ENCODE measurements around the gene FLRT1.

Gene FLRT1

DNA sequence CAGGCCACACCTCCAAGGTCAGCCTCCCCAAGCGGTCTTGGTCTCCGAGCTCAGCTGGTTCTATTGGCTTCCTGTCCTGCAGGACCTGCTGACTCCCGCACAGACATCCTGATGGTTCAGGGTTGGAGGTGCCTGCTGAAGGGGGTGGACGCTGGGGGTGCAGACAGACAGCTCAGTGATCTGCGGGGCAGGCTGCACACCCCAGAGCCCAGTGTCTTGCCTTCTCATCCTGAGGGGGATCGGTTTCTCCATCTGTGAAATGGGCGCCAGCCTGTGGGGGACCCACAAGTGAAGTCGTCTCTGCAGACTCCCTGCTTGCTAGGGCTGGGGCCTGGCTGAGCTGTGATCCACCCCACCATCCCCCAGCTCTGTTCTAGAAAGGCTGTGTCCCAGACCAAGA lies 13.8 kb downstream of the FLRT1 start:
- DNase-seq, result no peak

DNA sequence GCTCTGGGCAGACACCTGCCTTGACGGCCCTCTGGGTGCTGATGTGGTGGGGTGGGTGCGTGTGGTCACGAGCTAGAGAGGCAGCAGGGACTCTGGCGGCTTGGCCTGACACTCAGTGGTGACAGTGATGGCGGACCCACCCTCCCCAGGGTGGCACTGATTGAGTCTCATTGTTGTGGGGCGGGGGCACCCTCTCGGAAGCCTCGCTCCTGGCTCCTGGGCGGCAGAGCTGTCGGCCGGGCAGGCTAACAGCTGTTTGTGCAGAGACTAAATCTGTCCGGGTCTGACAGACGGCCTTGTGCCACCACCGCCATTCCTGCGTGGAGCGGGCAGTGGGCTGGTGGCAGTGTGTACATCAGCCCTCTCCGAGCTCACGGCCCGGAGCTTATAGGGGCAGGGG lies 15.6 kb downstream of the FLRT1 start:
- DNase-seq, result no peak

DNA sequence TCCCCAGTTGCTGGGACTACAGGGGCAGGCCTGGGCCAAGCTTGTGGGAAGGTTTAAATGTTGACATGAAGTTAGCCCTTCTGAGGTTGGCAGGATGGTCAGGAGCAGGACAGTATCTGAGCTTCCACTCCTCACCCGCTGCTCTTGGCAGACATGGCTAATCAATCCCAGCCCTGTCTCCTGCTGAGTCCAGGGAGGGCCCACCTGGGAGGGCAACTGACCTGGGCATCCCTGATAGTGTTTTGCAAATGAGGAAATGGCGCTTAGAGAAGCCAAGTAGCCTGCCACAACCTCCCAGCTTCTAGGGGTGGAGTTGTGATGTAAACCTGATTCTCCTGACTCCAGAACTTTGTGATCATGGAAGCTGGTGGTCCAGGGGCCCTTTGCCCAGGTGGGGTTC lies 16.7 kb downstream of the FLRT1 start:
- no peak for DNase-seq

DNA sequence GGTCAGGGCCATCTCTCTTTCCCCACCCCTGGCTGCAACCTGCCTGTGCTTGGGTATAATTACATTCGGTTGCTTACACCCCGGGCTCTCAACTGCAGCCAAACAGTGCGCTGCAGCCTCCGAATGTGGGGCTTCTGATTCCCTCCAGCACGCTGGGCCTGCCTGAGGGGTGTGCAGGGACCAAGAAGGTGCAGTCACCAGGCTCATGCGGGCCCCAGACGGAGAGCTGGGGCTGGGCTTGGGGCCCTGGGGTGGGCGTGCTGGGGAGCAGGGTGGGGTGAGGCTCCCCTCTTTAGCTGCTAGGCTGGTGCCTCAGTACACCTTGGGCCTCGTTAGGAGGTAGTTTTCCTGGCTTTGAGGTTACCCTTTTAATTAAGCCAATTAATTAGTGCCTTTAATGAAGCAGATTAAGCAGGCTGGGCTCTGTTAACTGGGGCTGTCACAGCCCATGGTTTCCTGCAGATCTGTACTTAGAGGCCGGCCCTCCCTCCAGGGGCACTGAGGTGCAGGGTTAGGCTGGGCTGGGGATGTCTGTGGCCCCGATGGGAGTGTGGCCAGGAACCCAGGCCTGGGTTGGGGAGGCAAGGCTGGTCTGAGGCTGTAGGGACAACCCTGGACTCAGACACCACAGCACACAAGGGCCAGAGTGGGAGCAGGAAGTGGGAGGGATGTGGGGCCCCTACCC lies 17.3 kb downstream of the FLRT1 start:
- no peak for DNase-seq

DNA sequence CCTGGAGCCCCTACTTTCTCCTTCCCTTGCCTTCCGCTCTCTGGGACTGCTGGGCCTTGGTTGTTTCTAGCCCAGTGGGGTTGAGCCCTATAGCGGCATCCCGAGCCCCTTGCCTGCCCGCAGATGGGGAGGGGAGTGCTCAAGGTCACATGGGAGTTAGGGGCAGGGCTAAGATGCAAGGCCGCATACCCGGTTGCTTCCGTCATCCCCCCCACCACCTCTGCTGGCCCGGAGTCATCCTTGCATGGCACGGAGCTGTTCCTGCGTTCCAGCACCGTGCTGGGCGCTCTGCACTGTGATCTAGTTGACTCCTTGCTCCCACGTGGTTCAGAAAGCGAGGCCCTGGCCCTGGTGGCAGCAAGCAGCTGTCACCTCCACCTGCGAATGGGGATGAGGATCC lies 18.0 kb downstream of the FLRT1 start:
- no peak for DNase-seq

DNA sequence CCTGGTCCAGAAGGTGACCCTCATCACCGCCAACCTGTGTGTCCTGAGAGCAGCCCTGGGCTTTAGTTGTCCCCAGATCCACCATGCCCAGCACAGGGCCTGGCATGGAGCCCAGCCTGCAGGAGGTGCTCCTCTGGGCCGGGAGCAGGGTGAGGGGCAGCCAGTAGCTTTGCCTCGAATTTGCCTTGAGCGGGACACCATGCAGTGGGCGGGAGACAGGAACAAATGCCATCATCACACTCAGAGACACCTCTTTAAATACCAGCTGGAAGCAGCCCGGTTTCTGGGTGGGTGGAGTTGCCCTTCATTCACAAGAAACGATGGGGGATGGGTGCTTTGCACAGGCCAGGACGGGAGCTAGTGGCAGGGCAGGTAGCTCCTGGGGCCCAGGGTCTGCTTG lies 19.3 kb downstream of the FLRT1 start:
- DNase-seq, result no peak

DNA sequence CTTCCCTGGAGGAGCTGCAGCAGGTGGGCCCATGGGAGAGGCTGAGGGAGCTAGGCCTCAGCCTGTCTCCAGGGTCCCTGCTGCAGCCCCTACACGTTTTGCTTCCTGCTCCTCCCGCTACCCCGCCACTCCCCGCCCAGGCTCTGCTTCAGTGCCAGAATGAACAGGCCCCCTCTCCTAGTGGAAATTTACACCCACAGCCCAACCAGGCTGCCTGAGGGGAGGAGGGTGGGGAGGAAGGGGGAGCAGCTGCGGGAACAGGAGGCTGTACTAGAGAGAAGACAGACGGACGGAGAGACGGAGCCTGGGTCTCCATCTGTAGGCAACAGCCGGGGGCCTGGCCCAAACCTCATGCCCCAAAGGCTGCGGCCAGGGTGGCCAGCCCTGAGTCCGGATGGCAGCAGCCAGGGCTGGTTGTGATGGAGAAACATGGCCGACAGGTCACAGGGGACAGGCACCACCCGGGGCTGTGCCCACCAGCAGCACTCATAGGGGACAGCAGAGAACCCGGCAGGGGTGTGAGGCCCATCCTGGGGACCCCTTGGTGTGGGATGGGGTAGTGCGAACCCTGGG lies 20.6 kb downstream of the FLRT1 start:
- DNase-seq, result no peak

DNA sequence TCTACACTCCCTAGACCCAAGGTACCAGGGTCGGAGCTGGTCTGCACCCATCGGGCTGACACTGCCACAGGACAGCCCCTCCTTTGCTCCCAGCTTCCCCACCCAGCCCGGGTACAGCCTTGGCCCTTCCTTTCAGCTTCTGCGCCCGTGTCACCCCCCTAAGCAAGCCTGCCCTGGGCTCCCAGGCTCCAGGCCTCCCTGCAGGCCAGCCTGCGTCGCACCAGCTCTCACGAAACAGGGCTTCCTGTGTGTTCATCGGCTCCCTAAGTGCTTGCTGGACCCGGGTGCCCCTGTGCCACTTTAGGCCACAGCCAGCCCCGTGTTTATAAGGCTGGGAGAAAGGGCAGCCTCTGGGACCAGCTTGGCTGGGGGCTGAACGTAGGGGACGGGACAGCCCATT lies 21.1 kb downstream of the FLRT1 start:
- DNase-seq, result no peak

DNA sequence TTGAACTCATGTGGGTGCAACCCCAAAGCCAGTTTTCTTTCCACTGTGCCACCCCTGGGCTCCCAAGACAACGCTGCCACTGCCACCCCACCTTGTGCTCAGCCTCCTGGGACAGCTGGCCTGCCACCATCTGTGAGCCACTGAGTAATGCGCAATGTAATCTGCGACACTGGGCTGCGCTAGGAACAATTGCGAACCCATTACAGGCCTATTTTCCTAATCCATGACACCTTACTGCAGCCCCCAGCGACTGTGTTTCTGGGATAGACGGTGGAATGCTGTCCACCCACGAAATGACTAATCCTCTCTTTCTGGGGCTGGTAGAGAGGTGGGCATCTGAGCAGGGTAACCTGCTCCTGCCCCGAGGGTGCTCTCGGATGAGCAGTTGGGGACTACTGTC lies 22.2 kb downstream of the FLRT1 start:
- no peak for DNase-seq

DNA sequence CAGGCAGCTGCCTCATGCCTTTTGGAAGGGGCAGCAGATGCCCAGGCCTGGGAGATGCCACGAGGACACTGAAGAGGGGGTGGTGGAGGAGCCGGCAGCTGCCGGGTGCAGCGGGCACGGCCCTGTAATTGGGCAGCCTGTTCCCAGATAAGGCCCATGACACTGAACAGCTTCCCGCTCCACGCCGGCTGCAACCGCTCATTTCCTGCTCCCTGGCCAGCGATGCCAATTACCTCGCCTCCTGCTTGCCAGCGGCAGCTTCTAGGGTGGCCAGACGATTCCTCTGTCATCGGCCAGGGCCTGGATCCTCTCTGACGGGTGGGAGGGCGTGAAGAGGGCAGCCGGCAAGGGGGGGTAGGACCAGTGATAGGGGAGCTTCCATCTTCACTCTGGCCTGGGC lies 22.8 kb downstream of the FLRT1 start:
- no peak for DNase-seq

DNA sequence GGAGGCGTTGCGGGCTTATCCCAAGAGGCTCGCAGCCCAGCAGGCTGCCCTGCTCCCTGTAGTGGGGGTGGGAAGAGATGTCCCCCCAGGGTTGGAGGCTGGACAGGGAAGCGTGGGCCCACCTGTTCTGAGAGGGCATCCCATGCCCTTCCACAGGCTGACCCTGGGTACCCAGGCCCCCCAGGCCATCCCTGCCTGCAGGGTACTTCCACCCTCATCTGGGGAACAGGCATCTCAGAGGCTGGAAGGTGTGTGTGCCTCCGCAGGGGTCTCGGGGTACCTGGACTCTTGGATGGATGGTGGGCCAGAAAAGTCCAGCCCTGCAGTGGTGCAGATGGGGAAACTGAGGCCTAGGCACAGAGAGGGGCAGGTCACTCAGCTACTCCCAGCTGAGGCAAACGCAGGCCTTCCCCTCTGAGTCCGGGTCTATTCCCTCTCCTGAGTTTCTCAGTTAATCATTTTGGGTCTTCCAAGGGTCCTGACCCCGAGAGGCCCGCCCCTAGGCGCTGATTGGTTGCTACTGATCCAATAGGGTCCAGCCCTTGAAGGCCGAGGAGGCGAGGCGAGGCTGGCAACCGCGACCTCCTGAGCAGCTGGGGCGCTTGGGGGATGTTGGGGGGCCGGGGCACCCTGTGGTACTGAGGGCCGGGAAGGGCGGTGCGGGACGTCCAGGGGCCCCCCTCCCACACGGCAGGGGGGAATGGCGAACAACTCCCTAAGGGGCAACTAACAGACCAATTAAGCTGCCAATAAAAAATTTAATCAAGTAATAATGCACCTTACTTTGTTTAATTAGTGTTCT lies 23.8 kb downstream of the FLRT1 start:
- no peak for DNase-seq

DNA sequence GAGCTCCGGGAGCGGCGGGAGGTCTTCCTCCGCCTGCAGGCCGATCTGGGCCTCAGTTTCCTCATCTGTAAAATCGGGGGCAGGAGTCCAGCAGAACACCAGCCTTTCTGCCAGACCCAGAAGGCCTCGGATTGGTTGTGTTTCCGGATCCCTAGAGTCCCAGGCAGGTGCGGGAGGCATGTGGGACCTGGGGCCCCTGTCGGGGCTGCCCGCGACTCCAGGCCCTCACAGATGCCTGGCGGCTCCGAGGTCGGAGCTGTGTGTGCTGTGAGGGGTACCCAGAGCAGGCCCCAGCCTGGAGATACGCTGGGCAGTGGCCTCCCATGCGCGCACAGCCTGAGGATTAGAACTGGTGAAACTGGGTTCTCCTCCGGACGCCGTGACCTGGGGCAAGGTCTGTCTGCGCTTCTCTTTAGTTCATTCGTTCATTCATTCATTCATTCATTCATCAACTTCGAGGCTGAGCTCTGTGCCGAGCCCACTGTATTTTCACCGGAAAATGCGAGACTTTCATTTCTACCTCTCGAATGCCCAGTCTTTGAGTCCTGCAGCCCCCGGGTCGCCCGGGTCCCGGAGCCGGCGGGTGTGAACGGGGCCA lies 24.6 kb downstream of the FLRT1 start:
- DNase-seq, result no peak

DNA sequence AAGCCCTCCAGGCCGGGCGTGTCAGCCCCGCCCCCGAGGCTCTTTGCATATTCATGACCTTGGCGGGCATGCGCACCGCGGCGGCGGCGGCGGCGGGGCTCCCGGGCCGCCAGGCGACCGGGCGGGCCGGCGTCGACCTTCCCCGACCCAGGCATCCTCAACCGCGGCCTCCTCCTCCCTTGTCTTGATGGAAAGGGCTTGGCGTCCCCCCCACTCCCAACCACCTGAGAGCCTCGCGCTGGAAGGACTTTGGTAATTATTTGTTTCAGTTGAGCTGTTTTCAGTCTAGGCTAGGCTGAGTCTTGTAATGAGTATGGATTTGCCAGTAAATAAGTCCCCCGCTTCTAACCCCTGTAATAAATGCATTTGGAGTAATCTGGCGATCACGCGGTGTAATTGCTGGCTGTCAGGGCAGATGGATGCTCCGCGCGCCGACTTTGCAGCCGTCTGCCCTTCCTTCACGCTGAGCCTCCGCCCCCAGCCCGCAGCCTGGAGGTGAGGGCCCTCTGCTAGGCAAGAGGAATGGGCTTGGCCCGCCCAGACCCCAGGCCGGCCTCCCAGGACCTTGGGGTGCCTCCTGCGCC lies 25.2 kb downstream of the FLRT1 start:
- no peak for DNase-seq

DNA sequence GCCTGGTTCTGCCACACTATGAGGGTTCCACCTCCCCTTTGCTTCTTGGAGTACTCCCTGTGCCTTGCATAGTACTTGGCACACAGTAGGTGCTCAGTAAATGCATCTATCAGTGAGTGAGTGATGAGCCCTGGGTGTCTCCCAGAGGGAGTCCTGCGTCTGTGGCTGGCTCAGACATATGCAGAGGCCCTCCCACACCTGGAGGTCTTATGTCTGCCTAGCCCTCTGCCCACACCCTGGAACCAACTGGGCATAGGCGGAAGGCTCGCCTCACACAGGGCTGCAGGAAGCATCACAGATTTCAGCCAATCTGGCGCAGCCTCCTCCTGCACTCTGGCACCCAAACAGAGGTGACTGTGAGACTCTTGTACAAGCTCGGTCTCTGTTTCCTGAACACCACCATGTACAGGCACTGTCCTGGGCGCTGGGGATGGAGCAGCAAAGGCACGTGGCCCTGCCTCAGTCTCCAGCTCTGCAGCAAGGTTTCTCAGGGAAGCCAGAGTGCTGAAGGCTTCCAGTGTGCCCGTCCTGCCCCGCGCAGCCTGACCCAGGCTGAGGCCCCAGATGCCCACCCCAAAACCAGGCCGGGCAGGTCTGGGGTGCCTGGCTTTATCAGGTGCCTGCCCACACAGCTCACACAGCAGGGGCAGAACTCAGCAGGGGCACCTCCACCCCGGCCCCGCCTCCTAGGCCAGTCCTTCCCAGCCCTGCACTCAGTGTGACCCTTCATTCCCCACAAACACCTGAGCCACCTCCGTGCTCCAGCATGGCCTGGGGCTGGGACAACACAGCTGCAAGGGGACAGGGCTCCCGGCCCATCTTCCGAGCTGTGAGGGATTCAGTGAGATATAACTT lies 26.7 kb downstream of the FLRT1 start:
- no peak for DNase-seq

DNA sequence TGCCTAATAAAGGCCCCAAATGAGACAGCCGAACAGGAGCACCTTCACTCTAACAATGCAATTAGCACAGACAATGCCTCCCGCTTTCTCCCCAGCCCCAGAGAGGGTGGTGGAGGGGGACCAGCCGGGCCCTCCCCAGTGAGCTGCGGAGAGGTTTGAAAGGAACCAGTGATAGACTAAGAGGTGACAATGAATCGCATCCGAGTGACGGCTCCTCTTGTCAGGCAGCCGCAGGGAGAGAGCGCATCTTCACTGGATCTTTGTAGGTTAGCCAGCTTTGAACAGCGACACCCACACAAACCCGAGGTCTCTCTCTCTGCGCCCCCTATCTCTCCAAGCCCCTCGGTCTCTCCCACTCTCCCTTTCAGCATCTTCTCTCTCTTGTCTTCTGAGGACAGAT lies 28.0 kb downstream of the FLRT1 start:
- DNase-seq, result no peak

DNA sequence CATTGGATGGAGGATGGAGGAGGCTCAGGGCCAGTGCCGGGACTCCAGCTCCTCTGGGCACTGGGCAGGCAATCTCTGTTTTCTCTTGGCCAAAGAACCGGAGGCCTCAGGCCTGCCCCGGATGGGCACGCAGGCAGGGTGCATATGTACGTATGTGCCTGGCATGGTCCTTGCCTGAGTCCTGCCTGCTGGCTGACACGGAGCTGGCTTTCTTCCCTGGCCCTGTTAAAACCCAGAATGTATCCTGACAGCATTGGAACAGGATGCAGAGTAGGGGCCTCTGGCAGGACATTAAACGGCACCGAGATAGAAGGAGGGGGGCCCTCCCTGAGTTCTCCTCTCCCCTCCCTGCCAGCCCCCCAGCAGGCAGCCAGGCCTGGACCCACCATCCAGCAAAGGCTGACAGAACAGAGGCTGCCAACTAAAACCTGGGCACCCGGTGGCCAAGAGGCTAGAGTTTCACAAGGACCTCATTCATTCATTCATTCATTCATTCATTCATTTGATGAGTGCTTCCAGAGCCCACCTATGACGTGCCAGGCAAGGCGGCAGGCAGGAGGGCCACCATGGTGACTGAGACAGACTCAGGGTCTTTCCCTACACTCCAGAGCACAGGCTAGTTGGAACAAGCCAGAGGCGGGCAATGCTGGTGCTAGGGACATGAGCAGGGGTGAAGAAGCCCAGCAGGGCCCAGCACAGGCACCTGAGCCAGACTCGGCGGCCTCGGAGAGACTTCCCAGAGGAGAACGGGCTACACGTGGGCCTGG lies 28.8 kb downstream of the FLRT1 start:
- DNase-seq, result no peak

DNA sequence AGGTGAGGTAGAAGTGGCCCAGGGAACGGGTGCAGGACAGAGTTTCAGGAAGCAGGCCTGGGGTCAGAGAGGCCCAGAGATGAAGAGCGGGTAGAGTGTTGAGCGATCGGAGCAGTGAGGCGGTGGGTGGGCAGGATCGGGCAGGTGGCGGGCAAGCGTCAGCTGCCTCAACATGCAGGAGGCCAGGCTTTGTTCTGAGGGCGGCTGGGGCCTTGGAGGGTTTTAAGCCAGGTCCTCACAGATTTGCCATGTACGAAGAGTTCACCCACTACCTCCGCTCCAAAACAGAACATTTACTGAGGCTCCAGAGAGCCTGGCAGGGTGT lies 29.4 kb downstream of the FLRT1 start:
- no peak for DNase-seq

DNA sequence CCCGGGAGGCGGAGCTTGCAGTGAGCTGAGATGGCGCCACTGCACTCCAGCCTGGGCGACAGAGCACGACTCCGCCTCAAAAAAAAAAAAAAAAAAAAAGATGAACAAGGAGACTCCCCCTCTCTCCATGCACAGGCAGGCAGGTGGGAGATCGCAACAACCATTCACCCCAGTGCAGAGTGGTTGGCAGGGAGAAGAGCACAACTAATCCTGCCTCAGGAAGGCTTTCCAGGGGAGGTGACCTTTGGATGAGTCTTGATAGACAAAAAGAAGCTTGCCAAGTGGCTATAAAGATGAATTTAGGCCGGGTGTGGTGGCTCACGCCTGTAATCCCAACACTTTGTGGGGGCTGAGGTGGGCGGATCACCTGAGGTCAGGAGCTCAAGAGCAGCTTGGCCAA lies 30.0 kb downstream of the FLRT1 start:
- no peak for DNase-seq

DNA sequence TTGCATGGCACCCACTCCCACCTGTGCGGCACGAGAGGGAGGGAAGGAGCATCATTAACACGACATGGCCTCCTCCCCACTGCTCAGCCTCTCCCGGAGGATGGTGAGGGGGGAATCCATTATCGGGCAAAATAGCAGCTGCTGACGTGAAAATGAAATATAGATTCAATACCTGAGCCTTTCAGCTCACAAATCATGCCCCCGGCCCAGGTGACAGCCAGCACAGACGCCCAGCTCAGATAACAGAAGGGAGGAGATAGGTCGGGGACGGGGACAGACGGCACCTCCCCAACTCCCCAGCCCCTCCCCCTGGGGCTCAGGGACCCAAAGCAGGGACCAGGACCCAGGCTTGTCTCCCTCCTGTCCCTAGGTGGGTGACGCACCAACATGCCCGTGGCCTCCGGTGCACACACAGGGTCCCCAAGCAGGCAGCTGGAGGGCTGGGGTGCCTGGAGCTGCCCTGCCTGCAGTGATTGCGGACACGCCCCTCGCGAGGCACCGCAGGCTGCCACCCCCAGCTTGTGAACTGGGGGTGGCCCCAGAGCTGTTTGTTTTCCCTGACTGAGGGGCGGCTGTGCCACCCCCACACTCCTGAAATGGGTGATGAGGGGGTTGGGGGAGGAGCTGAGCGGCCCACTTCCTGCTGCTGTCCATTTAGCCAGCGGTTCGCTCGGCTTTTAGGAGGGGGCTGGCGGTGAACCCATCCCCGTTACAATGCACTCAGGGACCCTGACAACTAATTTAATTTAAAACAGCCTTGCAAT lies 31.7 kb downstream of the FLRT1 start:
- DNase-seq, result no peak

DNA sequence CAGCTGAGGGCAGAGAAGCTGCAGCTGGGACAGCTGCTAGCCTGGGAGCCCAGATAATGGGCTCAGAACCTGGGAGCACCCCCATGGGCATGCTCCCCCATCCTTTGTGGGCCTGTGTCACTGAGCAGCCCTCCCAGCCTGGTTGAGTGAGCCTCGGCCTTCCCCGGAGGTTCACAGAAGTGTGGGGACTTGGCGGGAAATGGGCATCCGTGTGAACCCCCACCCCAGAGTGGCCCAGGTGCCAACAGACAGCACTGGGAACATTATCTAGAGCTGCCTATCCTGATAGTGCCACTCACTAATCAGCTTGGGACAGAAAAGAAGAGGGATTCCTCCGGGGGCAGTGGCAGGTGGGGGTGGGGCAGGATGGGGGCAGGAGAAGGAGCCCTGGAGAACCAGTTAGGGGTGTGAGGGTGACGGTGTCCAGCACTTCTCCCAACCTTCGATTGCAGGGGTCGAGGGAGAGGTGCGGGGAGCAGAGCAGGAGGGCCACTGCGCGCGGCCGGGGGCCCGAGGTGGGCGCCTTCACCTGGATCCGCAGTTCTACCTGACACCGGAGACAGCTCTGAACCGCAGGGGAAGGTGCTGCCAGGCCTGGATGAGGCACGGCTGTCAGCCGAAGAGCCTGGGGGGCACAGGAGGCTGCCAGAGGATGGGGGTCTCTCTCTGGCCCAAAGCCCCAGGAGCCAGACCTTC lies 33.1 kb downstream of the FLRT1 start:
- DNase-seq, result no peak

All from KG1 (cell line).